IMR-90 (cell line): Measurements from ENCODE around the gene CCDC146. TPM values are rescaled to one million over a fixed set of nuclear protein-coding genes. Genes with fewer than 3 reads are reported as not detected.

Source experiments
- ATAC-seq: fragments of 200-7000 bp; cut with Tn5 transposase; 2 replicates; pipeline ENCODE4 v1.9.1; 2020; ENCODE audit warnings: low read depth, mild to moderate bottlenecking, moderate library complexity
- BruUV-seq: library from RNA; stranded (reverse); fragments of 400-500 nt; replicated peaks from 2 replicates; lab custom pipeline; 2021; lab: Mats Ljungman, UMichigan
- CTCF ChIA-PET: fragments of 300-600 bp; formaldehyde crosslinking; extraction: SDS; loops from one replicate; lab custom pipeline; 2021; ENCODE audit warnings: antibody characterized with exemption; lab: Yijun Ruan, JAX
- POLR2A ChIA-PET: fragments of 300-600 bp; sonication (Branson Sonifier 250); formaldehyde crosslinking; loops from one replicate; lab custom pipeline; 2022; ENCODE audit warnings: antibody characterized with exemption; ENCODE audit not compliant: unreplicated experiment; lab: Charles Lee
- DNase-seq: peaks from one replicate; pipeline ENCODE4 v3.0.0; 2013
- H2AFZ ChIP-seq: replicated peaks from 2 replicates; pipeline ENCODE3; 2013; ENCODE audit warnings: low read length, mild to moderate bottlenecking; ENCODE audit not compliant: poor library complexity
- H2AK5ac ChIP-seq: 2 replicates; pipeline ENCODE4 v1.6.1; 2013; ENCODE audit warnings: low read depth, low read length, inconsistent platforms
- H2AK9ac ChIP-seq: replicated peaks from 2 replicates; pipeline ENCODE3; 2013; ENCODE audit warnings: mild to moderate bottlenecking, low read depth, low read length, moderate library complexity; ENCODE audit not compliant: poor library complexity
- H2BK120ac ChIP-seq: 2 replicates; pipeline ENCODE4 v1.6.1; 2013; ENCODE audit warnings: low read depth, low read length, inconsistent platforms
- H2BK15ac ChIP-seq: 3 replicates; pipeline ENCODE4 v1.6.1; 2013; ENCODE audit warnings: low read depth, low read length, inconsistent platforms
- H2BK20ac ChIP-seq: 2 replicates; pipeline ENCODE4 v1.6.1; 2013; ENCODE audit warnings: low read depth, mild to moderate bottlenecking, inconsistent platforms, low read length, moderate library complexity
- H2BK5ac ChIP-seq: 2 replicates; pipeline ENCODE4 v1.6.1; 2013; ENCODE audit warnings: mild to moderate bottlenecking, low read depth, low read length, inconsistent platforms; ENCODE audit not compliant: poor library complexity, severe bottlenecking
- H3K14ac ChIP-seq: replicated peaks from 2 replicates; pipeline ENCODE4 v1.6.1; 2013; ENCODE audit warnings: low read depth, low read length, inconsistent platforms
- H3K18ac ChIP-seq: 2 replicates; pipeline ENCODE4 v1.6.1; 2013; ENCODE audit warnings: low read depth, low read length, control low read depth
- H3K23ac ChIP-seq: 2 replicates; pipeline ENCODE4 v1.6.1; 2013; ENCODE audit warnings: low read depth, low read length, inconsistent platforms
- H3K27ac ChIP-seq: 2 replicates; pipeline ENCODE4 v1.5.1; 2013; ENCODE audit warnings: mild to moderate bottlenecking, control low read depth, low read length; ENCODE audit not compliant: insufficient read depth
- H3K27me3 ChIP-seq: 2 replicates; pipeline ENCODE4 v1.6.1; 2013; ENCODE audit warnings: low read length; ENCODE audit not compliant: control insufficient read depth, insufficient read depth
- H3K36me3 ChIP-seq: 2 replicates; pipeline ENCODE4 v1.6.1; 2013; ENCODE audit warnings: low read length, mixed read lengths; ENCODE audit not compliant: control insufficient read depth, insufficient read depth
- H3K4ac ChIP-seq: 2 replicates; pipeline ENCODE4 v1.6.1; 2013; ENCODE audit warnings: low read depth, low read length, inconsistent platforms
- H3K4me1 ChIP-seq: 2 replicates; pipeline ENCODE4 v1.6.1; 2013; ENCODE audit warnings: low read length, mixed read lengths; ENCODE audit not compliant: control insufficient read depth, insufficient read depth
- H3K4me2 ChIP-seq: 2 replicates; pipeline ENCODE4 v1.6.1; 2013; ENCODE audit warnings: low read depth, mild to moderate bottlenecking, control low read depth, low read length, moderate library complexity
- H3K4me3 ChIP-seq: 2 replicates; pipeline ENCODE4 v1.5.1; 2013; ENCODE audit warnings: low read depth, mild to moderate bottlenecking, control low read depth, low read length, moderate library complexity; ENCODE audit not compliant: insufficient read depth
- H3K56ac ChIP-seq: 2 replicates; pipeline ENCODE4 v1.6.1; 2013; ENCODE audit warnings: low read length, inconsistent platforms; ENCODE audit not compliant: insufficient read depth; ENCODE audit errors: extremely low read depth
- H3K79me1 ChIP-seq, 2 experiments: 2 replicates each; pipeline ENCODE4 v1.6.1; 2013; ENCODE audit warnings: low read length in 2 of 2, inconsistent platforms in 1 of 2, low read depth in 1 of 2
- H3K9ac ChIP-seq: 2 replicates; pipeline ENCODE4 v1.6.1; 2013; ENCODE audit warnings: low read depth, low read length, control low read depth
- H3K9me1 ChIP-seq: 2 replicates; pipeline ENCODE4 v1.6.1; 2013; ENCODE audit warnings: low read length, inconsistent platforms; ENCODE audit not compliant: insufficient read depth
- H3K9me3 ChIP-seq: 2 replicates; pipeline ENCODE4 v1.6.1; 2013; ENCODE audit warnings: low read length; ENCODE audit not compliant: control insufficient read depth, insufficient read depth
- H4K20me1 ChIP-seq: 2 replicates; pipeline ENCODE4 v1.6.1; 2013; ENCODE audit warnings: low read length, inconsistent platforms; ENCODE audit not compliant: insufficient read depth
- H4K5ac ChIP-seq: 2 replicates; pipeline ENCODE4 v1.6.1; 2013; ENCODE audit warnings: mild to moderate bottlenecking, low read depth, low read length, control low read depth
- H4K8ac ChIP-seq, 2 experiments: 2 replicates each; pipeline ENCODE4 v1.6.1; 2013; ENCODE audit warnings: low read depth in 2 of 2, low read length in 2 of 2, control low read depth in 1 of 2, inconsistent platforms in 1 of 2
- H4K91ac ChIP-seq: 2 replicates; pipeline ENCODE4 v1.6.1; 2013; ENCODE audit warnings: low read depth, low read length, inconsistent platforms; ENCODE audit not compliant: insufficient read depth
- CEBPB ChIP-seq: IDR thresholded peaks from 2 replicates; pipeline ENCODE4 v1.6.1; 2012; ENCODE audit warnings: low read depth, low read length, improper control_type of control experiment
- CHD1 ChIP-seq: IDR thresholded peaks from 2 replicates; pipeline ENCODE4 v1.6.1; 2012; ENCODE audit warnings: low read depth, low read length, improper control_type of control experiment
- FOS ChIP-seq: fragments of 150-350 bp; IDR thresholded peaks from 2 replicates; pipeline ENCODE4 v1.6.1; 2016; ENCODE audit warnings: low read depth, low read length
- MAFK ChIP-seq: IDR thresholded peaks from 2 replicates; pipeline ENCODE4 v1.6.1; 2012; ENCODE audit warnings: low read depth, low read length, improper control_type of control experiment
- MAZ ChIP-seq: IDR thresholded peaks from 2 replicates; pipeline ENCODE4 v1.6.1; 2012; ENCODE audit warnings: low read depth, mild to moderate bottlenecking, low read length, improper control_type of control experiment, moderate library complexity, borderline replicate concordance
- MXI1 ChIP-seq: IDR thresholded peaks from 2 replicates; pipeline ENCODE4 v1.6.1; 2012; ENCODE audit warnings: low read depth, mild to moderate bottlenecking, low read length, moderate library complexity, borderline replicate concordance
- NFE2L2 ChIP-seq: fragments of 150-350 bp; IDR thresholded peaks from 2 replicates; pipeline ENCODE4 v1.6.1; 2016; ENCODE audit warnings: low read depth, mild to moderate bottlenecking, low read length
- POLR2A ChIP-seq: IDR thresholded peaks from 2 replicates; pipeline ENCODE4 v1.6.1; 2012; ENCODE audit warnings: mild to moderate bottlenecking, low read depth, low read length
- USF2 ChIP-seq: fragments of 150-350 bp; IDR thresholded peaks from 2 replicates; pipeline ENCODE4 v1.6.1; 2017; ENCODE audit warnings: mild to moderate bottlenecking, antibody characterized with exemption, low read length, low read depth
- WGBS, 2 experiments: methylation state at CpG; one replicate each; pipeline versions ENCODE4 v1.1.5 to v1.1.7; 2013; ENCODE audit warnings: missing lambda C conversion rate in 2 of 2; ENCODE audit not compliant: insufficient read length in 1 of 2; ENCODE audit errors: extremely low coverage in 2 of 2; 5-methylcytosine and 5-hydroxymethylcytosine counted together
- dilution Hi-C: fragments of 300-500 bp; cut with HindIII; formaldehyde crosslinking; loops from one replicate; pipeline ENCODE4 v1.14.3; 2018; ENCODE audit warnings: low sequenced_read_pairs; ENCODE audit not compliant: unreplicated experiment
- in situ Hi-C: fragments of 300-500 bp; cut with MboI; formaldehyde crosslinking; loops from 3 replicates; pipeline ENCODE4 v1.14.3; 2019; ENCODE audit warnings: low sequenced_read_pairs, inconsistent platforms, mixed read lengths
- intact Hi-C: fragments of 100-400 bp; cut with micrococcal nuclease; formaldehyde crosslinking; loops from 2 replicates; pipeline ENCODE4 v1.10.0; 2022
- polyA plus RNA-seq, 3 experiments: library from polyadenylated mRNA; depleted of rRNA; stranded (reverse); fragments of >200 nt; gene quantifications; 2 replicates each; pipeline ENCODE4 v1.2.3, GENCODE V29; 2012; ENCODE audit warnings: low replicate concordance in 1 of 3
- total RNA-seq: library from RNA; depleted of rRNA; stranded (reverse); fragments of >200 nt; gene quantifications from 2 replicates; pipeline ENCODE4 v1.2.3, GENCODE V29; 2012

Gene CCDC146
- total and polyA plus RNA-seq, 2 of the 4 experiments (the other 2 are of a cell fraction) = 0.54 to 1.7 TPM

- ChIA-PET POLR2A (interaction anchor here (0.6 kb wide), 1 partner anchor 19 kb away, joined by 23 read pairs; no protein-coding TSS in a partner anchor), CTCF (interaction anchor here (1.6 kb wide), 1 partner anchor 12 kb away, joined by 5 read pairs; no protein-coding TSS in a partner anchor)
- Histone ChIP-seq H3K56ac (no peak overlapping the region), H4K20me1 (no peaks in the 10 kb centered on the region), H2AFZ (no peak overlapping the region), H3K4ac (no peak overlapping the region), H3K79me1 (no peaks in the 10 kb centered on the region), H4K5ac (no peak overlapping the region), H3K9me1 (peaks cover 12% of the 10 kb centered on the region; the same call in 1 of the 2 replicates), H2AK5ac (no peak overlapping the region), H2BK20ac (peak overlapping the region; percentile 54; the same call in 1 of the 2 replicates), H4K8ac (peak overlapping the region in 1 of 2 experiments; percentile 35; a peak in 1 of 4 replicates), H4K91ac (no peak overlapping the region; the same call in 1 of the 2 replicates), H3K4me3 (no peak overlapping the region), H3K18ac (no peak overlapping the region), H3K23ac (no peak overlapping the region), H3K4me1 (peaks cover 21% of the 10 kb centered on the region), H3K27ac (no peak overlapping the region), H3K36me3 (no peaks in the 10 kb centered on the region), H2BK15ac (no peak overlapping the region; the same call in 2 of the 3 replicates), H2BK5ac (no peak overlapping the region), H3K9ac (no peak overlapping the region), H3K27me3 (no peaks in the 10 kb centered on the region), H3K14ac (no peak overlapping the region), H2AK9ac (no peak overlapping the region), H3K9me3 (no peaks in the 10 kb centered on the region), H3K4me2 (no peak overlapping the region), H2BK120ac (no peak overlapping the region)
- dilution Hi-C loops = no loop called here
- in situ Hi-C loops = no loop called here
- no TSS peak for BruUV-seq
- ATAC-seq (no peak), DNase-seq (no peak)
- intact Hi-C loops = loop anchor here (10.0 kb wide), 1 partner anchor 286 kb away; no protein-coding TSS in a partner anchor
- no CpG with 5 or more reads among the region's 6 CpGs for WGBS, 2 experiments
- no peak for TF ChIP-seq MAFK
- no peak for TF ChIP-seq NFE2L2
- no peak for TF ChIP-seq CHD1
- no peak for TF ChIP-seq POLR2A
- TF ChIP-seq FOS = no peak
- no peak for TF ChIP-seq CEBPB
- TF ChIP-seq MAZ = no peak
- no peak for TF ChIP-seq MXI1
- no peak for TF ChIP-seq USF2
Observed at GRCh38 chr7:77258593-77258992, 136.2 kb downstream of the CCDC146 start.
